ENCODE measurements around the gene ALG12. TPM values are rescaled to one million over a fixed set of nuclear protein-coding genes. Genes with fewer than 3 reads are reported as not detected.

The ALG12 gene
- total RNA-seq, 1 donor from 2014 or later = 14.7 TPM

- Mint-ChIP-seq H3K27ac (ENCODE audit: unreplicated experiment) (no peak overlapping the region), H3K36me3 (ENCODE audit: unreplicated experiment) (peaks cover 5% of the 10 kb centered on the region), H3K27me3 (ENCODE audit: unreplicated experiment) (peaks cover 20% of the 10 kb centered on the region), H3K9me3 (ENCODE audit: unreplicated experiment) (peaks cover 22% of the 10 kb centered on the region), H3K4me3 (ENCODE audit: unreplicated experiment) (no peak overlapping the region), H3K4me1 (ENCODE audit: low read depth, unreplicated experiment) (peaks cover 7% of the 10 kb centered on the region)
- TF ChIP-seq CTCF (IDR thresholded peaks at IDR 0.05; ENCODE audit: partially characterized antibody, unreplicated experiment) = no peak
- no peak for DNase-seq
Measured at GRCh38 chr22:49904040-49904369, 14.2 kb downstream of the ALG12 start.

- Mint-ChIP-seq H3K4me3 (ENCODE audit: unreplicated experiment) (no peak overlapping the region), H3K36me3 (ENCODE audit: unreplicated experiment) (peaks cover 5% of the 10 kb centered on the region), H3K9me3 (ENCODE audit: unreplicated experiment) (peaks cover 27% of the 10 kb centered on the region), H3K27ac (ENCODE audit: unreplicated experiment) (no peak overlapping the region), H3K27me3 (ENCODE audit: unreplicated experiment) (peaks cover 18% of the 10 kb centered on the region), H3K4me1 (ENCODE audit: low read depth, unreplicated experiment) (peaks cover 6% of the 10 kb centered on the region)
- TF ChIP-seq CTCF (IDR thresholded peaks at IDR 0.05; ENCODE audit: partially characterized antibody, unreplicated experiment) = no peak
- DNase-seq = no peak
Measured at GRCh38 chr22:49903322-49904039, 14.8 kb downstream of the ALG12 start.

- TF ChIP-seq CTCF (IDR thresholded peaks at IDR 0.05; ENCODE audit: partially characterized antibody, unreplicated experiment) = no peak
- Mint-ChIP-seq H3K4me3 (ENCODE audit: unreplicated experiment) (no peak overlapping the region), H3K27me3 (ENCODE audit: unreplicated experiment) (peaks cover 21% of the 10 kb centered on the region), H3K9me3 (ENCODE audit: unreplicated experiment) (peaks cover 27% of the 10 kb centered on the region), H3K36me3 (ENCODE audit: unreplicated experiment) (peaks cover 5% of the 10 kb centered on the region), H3K27ac (ENCODE audit: unreplicated experiment) (peak overlapping the region; percentile 7), H3K4me1 (ENCODE audit: low read depth, unreplicated experiment) (peaks cover 6% of the 10 kb centered on the region)
- no peak for DNase-seq
Measured at GRCh38 chr22:49901457-49901856, 16.8 kb downstream of the ALG12 start.

- Mint-ChIP-seq H3K36me3 (ENCODE audit: unreplicated experiment) (peaks cover 5% of the 10 kb centered on the region), H3K9me3 (ENCODE audit: unreplicated experiment) (peaks cover 27% of the 10 kb centered on the region), H3K4me1 (ENCODE audit: low read depth, unreplicated experiment) (peaks cover 8% of the 10 kb centered on the region), H3K27ac (ENCODE audit: unreplicated experiment) (peak overlapping the region; percentile 14), H3K4me3 (ENCODE audit: unreplicated experiment) (peak overlapping the region; percentile 47), H3K27me3 (ENCODE audit: unreplicated experiment) (peaks cover 21% of the 10 kb centered on the region)
- no peak for TF ChIP-seq CTCF (IDR thresholded peaks at IDR 0.05; ENCODE audit: partially characterized antibody, unreplicated experiment)
- no peak for DNase-seq
Measured at GRCh38 chr22:49900441-49901230, 17.6 kb downstream of the ALG12 start.

- Mint-ChIP-seq H3K9me3 (ENCODE audit: unreplicated experiment) (peaks cover 23% of the 10 kb centered on the region), H3K27me3 (ENCODE audit: unreplicated experiment) (peaks cover 19% of the 10 kb centered on the region), H3K36me3 (ENCODE audit: unreplicated experiment) (peaks cover 8% of the 10 kb centered on the region), H3K27ac (ENCODE audit: unreplicated experiment) (no peak overlapping the region), H3K4me3 (ENCODE audit: unreplicated experiment) (no peak overlapping the region), H3K4me1 (ENCODE audit: low read depth, unreplicated experiment) (peaks cover 10% of the 10 kb centered on the region)
- TF ChIP-seq CTCF (IDR thresholded peaks at IDR 0.05; ENCODE audit: partially characterized antibody, unreplicated experiment) = no peak
- DNase-seq = no peak
Measured at GRCh38 chr22:49899530-49899929, 18.7 kb downstream of the ALG12 start.
